Left ventricle myocardium inferior (tissue), 1 donor: ENCODE results near the gene GRIK4. TPM values are rescaled to one million over a fixed set of nuclear protein-coding genes. Genes with fewer than 3 reads are reported as not detected.

Source experiments
- DNase-seq: peaks from one replicate; pipeline ENCODE4 v3.0.0-alpha.2; 2020
- H3K27ac ChIP-seq: fragments of 200-600 bp; replicated peaks from 2 replicates; pipeline ENCODE4 v1.8.0; 2021
- H3K27me3 ChIP-seq: fragments of 200-600 bp; 2 replicates; pipeline ENCODE4 v1.8.0; 2021; ENCODE audit warnings: low read depth
- H3K36me3 ChIP-seq: fragments of 200-600 bp; 2 replicates; pipeline ENCODE4 v1.8.0; 2021
- H3K4me1 ChIP-seq: fragments of 200-600 bp; 2 replicates; pipeline ENCODE4 v1.8.0; 2021
- H3K4me3 ChIP-seq: fragments of 200-600 bp; 2 replicates; pipeline ENCODE4 v1.8.0; 2021; ENCODE audit warnings: mild to moderate bottlenecking, moderate library complexity
- H3K9me3 ChIP-seq: fragments of 200-600 bp; replicated peaks from 2 replicates; pipeline ENCODE4 v1.8.0; 2021
- intact Hi-C: fragments of 100-400 bp; cut with micrococcal nuclease; formaldehyde crosslinking; loops from one replicate; pipeline ENCODE4 v1.11.0; 2022
- total RNA-seq: library from RNA; stranded (reverse); fragmentation: NEBNext Ultra II Directional; extraction: Animal tissue kit (Norgen Biotek cat#: 25700); gene quantifications from one replicate; pipeline ENCODE4 v1.2.1, GENCODE V29; 2021
- TF ChIP-seq, protein P1 (sequence below): fragments of 200-600 bp; IDR thresholded peaks from 2 replicates; pipeline ENCODE4 v1.8.0; 2021; ENCODE audit warnings: antibody characterized with exemption, mild to moderate bottlenecking, borderline replicate concordance
- donor health status: DM: no; HTN: yes; CAD: no; lungs with severe emphysema.

GRIK4 gene
- total RNA-seq, 1 donor from 2014 or later: 0.16 TPM

DNA sequence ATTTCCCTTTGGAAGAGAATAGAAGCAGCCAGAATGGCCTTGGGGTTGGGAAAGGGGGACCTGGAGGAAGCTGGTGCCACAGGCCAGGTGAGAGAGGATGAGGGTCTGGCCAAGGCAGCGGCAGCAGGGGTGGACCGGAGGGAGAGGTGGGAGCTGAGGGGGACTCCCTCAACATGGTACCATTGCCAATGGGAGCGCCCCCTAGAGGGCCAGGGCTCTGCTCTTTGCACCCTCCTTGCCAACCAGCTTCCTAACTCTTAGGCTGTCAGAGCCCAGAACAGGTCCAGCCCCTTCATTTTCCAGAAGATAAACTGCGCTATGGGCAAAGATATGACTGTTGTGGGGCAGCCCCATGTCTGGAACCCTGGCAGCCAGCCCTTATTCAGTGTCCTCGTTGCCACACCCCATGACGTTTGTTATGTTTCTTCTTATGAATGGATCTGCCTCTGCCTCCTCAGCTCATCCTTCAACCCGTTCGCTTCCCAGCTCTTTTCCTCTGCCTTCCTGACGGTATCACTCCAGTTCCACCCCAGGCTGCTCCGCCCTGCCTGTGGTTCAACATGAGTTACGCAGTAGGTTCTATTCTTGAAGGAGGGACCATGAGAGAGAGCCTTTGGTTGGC is 185.2 kb downstream of the GRIK4 start:
- TF ChIP-seq, protein P1, sequence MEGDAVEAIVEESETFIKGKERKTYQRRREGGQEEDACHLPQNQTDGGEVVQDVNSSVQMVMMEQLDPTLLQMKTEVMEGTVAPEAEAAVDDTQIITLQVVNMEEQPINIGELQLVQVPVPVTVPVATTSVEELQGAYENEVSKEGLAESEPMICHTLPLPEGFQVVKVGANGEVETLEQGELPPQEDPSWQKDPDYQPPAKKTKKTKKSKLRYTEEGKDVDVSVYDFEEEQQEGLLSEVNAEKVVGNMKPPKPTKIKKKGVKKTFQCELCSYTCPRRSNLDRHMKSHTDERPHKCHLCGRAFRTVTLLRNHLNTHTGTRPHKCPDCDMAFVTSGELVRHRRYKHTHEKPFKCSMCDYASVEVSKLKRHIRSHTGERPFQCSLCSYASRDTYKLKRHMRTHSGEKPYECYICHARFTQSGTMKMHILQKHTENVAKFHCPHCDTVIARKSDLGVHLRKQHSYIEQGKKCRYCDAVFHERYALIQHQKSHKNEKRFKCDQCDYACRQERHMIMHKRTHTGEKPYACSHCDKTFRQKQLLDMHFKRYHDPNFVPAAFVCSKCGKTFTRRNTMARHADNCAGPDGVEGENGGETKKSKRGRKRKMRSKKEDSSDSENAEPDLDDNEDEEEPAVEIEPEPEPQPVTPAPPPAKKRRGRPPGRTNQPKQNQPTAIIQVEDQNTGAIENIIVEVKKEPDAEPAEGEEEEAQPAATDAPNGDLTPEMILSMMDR: no peak
- no peaks in the 10 kb centered on the region for H3K9me3 ChIP-seq
- H3K27me3 ChIP-seq: peaks cover 69% of the 10 kb centered on the region
- DNase-seq: no peak
- intact Hi-C loops: no loop called here
- H3K4me1 ChIP-seq: no peaks in the 10 kb centered on the region
- no peaks in the 10 kb centered on the region for H3K36me3 ChIP-seq
- no peak overlapping the region for H3K27ac ChIP-seq
- no peak overlapping the region for H3K4me3 ChIP-seq

DNA sequence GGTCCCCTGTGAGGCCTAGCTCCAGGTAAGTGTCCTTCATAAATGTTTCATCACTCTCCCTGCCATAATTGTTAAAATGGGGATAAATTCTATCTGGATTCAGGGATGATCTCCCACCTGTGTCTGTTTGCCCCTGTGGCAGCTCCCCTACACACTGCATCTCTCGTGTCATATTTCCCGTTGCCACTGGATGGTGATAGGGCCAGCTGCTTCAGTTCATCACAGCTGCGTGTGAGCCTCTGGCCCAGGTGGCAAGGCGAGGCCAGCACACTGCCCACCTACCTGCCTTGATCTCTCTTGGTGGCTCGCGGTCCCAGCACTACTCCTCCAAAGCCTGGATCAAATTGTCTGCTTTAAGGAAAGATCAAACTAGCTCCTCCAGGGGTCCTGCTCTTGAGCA is 187.4 kb downstream of the GRIK4 start:
- peaks cover 67% of the 10 kb centered on the region for H3K27me3 ChIP-seq
- DNase-seq: no peak
- H3K4me3 ChIP-seq: no peak overlapping the region
- no peak overlapping the region for H3K27ac ChIP-seq
- no peaks in the 10 kb centered on the region for H3K9me3 ChIP-seq
- TF ChIP-seq, protein P1: no peak
- H3K36me3 ChIP-seq: no peaks in the 10 kb centered on the region
- H3K4me1 ChIP-seq: no peaks in the 10 kb centered on the region
- intact Hi-C loops: no loop called here

DNA sequence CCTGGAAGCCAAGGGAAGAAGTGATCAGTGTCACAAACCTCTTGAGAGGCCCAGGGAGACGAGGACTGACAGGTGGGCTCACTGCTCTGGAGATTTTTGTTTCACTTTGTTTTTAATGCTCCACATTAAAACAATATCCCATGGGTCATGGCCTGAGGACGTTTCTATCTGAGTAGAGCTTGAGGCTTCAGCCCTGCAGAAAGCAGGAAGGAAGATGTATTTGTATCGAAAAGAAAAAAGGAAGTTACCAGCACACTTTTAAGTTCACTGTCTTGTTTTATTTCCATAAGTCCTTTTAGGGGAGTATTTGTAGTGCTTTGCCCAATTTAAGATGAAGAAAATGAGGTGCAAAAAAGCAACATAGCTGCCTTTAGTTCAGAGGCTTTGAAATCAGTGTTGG is 191.1 kb downstream of the GRIK4 start:
- H3K9me3 ChIP-seq: peaks cover 27% of the 10 kb centered on the region

DNA sequence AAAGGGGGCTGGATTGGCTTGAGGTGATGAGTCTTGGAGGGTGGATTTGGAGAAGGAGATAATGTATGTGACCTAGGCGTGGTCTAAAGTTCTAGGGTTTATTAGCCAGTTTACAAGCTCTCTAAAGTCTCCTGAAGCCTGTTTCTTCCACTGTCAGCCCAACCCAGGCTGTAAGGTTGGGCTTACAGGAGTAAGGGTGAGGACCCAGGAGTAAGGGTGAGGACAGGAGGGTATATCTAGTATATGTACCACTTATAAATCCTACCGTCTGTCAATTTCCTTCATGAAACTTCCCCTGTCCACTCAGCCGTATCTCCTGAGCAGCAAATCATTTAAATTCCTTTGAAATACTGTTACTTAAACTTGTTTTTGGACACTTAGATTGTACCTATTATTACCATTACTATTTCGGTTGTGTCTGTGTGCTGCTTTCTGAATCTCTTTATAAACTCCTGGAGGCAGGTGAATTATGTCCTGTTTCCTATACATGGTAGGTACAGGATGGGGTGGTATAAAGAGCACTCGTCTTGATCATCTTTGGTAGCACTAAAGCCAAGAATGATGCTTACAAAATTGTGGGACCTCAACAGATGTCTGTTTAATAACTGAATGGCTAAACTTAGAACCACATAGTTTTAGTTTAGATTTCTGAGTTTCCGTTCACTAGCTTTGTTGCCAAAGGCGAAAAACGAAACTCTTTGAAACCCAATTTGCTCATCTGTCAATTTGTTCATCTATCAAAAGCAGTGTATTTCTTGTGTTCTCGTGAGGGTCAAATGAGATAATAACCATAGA is 192.0 kb downstream of the GRIK4 start:
- no peaks in the 10 kb centered on the region for H3K36me3 ChIP-seq
- peaks cover 5% of the 10 kb centered on the region for H3K4me1 ChIP-seq
- no peak for DNase-seq
- peaks cover 35% of the 10 kb centered on the region for H3K9me3 ChIP-seq
- TF ChIP-seq, protein P1: no peak
- intact Hi-C loops: no loop called here
- H3K27ac ChIP-seq: no peak overlapping the region
- peaks cover 42% of the 10 kb centered on the region for H3K27me3 ChIP-seq
- no peak overlapping the region for H3K4me3 ChIP-seq

More for the DNA sequence above, 191.1 kb downstream of the GRIK4 start:
- Histone ChIP-seq H3K27me3 (peaks cover 46% of the 10 kb centered on the region), H3K36me3 (no peaks in the 10 kb centered on the region), H3K27ac (no peak overlapping the region), H3K4me3 (no peak overlapping the region), H3K4me1 (no peaks in the 10 kb centered on the region)
- TF ChIP-seq, protein P1: no peak
- DNase-seq: no peak
- intact Hi-C loops: no loop called here

DNA sequence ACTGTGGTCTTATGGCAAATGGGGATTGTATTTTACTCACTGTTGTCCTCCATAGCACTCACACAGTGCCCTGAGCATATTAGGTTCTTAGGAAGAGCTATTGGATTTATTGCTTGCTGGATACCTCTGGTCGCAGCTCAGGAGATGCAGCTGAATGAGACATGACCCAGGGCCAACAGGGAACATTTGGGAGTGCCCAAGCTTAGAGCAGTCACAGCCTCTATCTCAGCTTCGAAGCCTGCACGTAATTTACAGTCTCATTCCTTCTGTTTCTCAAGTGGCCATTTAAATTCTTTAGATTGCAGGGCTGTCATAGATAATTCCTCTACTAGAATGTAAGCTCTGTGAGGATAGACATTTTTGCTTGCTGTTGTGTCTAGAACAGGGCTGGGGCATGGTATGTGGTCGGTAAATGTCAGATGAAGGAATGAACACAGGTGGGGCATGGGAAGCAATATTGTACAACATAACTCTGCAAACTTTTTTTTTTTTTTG is 192.8 kb downstream of the GRIK4 start:
- no peaks in the 10 kb centered on the region for H3K36me3 ChIP-seq
- H3K27me3 ChIP-seq: peaks cover 37% of the 10 kb centered on the region
- TF ChIP-seq, protein P1: no peak
- peaks cover 35% of the 10 kb centered on the region for H3K9me3 ChIP-seq
- peaks cover 12% of the 10 kb centered on the region for H3K4me1 ChIP-seq
- intact Hi-C loops: no loop called here
- DNase-seq: no peak
- no peak overlapping the region for H3K4me3 ChIP-seq
- no peak overlapping the region for H3K27ac ChIP-seq
